ENCODE results near the gene KCNV2.

- TF ChIP-seq POLR2A (IDR thresholded peaks at IDR 0.05) (no peak), EP300 (IDR thresholded peaks at IDR 0.05) (no peak)
- TF ChIP-seq, protein P1, sequence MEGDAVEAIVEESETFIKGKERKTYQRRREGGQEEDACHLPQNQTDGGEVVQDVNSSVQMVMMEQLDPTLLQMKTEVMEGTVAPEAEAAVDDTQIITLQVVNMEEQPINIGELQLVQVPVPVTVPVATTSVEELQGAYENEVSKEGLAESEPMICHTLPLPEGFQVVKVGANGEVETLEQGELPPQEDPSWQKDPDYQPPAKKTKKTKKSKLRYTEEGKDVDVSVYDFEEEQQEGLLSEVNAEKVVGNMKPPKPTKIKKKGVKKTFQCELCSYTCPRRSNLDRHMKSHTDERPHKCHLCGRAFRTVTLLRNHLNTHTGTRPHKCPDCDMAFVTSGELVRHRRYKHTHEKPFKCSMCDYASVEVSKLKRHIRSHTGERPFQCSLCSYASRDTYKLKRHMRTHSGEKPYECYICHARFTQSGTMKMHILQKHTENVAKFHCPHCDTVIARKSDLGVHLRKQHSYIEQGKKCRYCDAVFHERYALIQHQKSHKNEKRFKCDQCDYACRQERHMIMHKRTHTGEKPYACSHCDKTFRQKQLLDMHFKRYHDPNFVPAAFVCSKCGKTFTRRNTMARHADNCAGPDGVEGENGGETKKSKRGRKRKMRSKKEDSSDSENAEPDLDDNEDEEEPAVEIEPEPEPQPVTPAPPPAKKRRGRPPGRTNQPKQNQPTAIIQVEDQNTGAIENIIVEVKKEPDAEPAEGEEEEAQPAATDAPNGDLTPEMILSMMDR (IDR thresholded peaks at IDR 0.05) = no peak
These were observed 38.3 kb upstream of the KCNV2 start for GRCh38 chr9:2679011-2679410.

Measured in gastroesophageal sphincter (tissue), 3 donors.